GM18499 (cell line): ENCODE measurements around the gene EPB41.
"Not testable (repeated sequence)": the region's sequence is repeated elsewhere in the genome, so short reads cannot be mapped to it uniquely, and the experiment has no call there.

Source experiments
- ATAC-seq: cut with Tn5 transposase; IDR thresholded peaks from one replicate; pipeline ENCODE4 v1.9.1; 2021; ENCODE audit warnings: moderate number of reproducible peaks; ENCODE audit not compliant: insufficient read depth, unreplicated experiment

EPB41 gene

GRCh38 chr1:29033829-29034466, 119.6 kb downstream of the EPB41 start:
- no peak for ATAC-seq

GRCh38 chr1:29043274-29043965, 129.1 kb downstream of the EPB41 start:
- ATAC-seq: no peak

- ATAC-seq: no peak
Measured at GRCh38 chr1:29044010-29044409, 129.6 kb downstream of the EPB41 start.

GRCh38 chr1:29045663-29046062, 131.3 kb downstream of the EPB41 start:
- not testable (repeated sequence) for ATAC-seq

GRCh38 chr1:29047142-29047541, 132.8 kb downstream of the EPB41 start:
- ATAC-seq: no peak

GRCh38 chr1:29050166-29050565, 135.8 kb downstream of the EPB41 start:
- no peak for ATAC-seq

- no peak for ATAC-seq
Measured at GRCh38 chr1:29052100-29052499, 137.7 kb downstream of the EPB41 start.

GRCh38 chr1:29052941-29053340, 138.6 kb downstream of the EPB41 start:
- ATAC-seq: no peak

GRCh38 chr1:29055160-29055559, 140.8 kb downstream of the EPB41 start:
- no peak for ATAC-seq

GRCh38 chr1:29056256-29056655, 141.9 kb downstream of the EPB41 start:
- no peak for ATAC-seq

GRCh38 chr1:29057700-29058099, 143.3 kb downstream of the EPB41 start:
- no peak for ATAC-seq

GRCh38 chr1:29062157-29062942, 148.0 kb downstream of the EPB41 start:
- ATAC-seq: no peak

GRCh38 chr1:29064064-29064463, 149.7 kb downstream of the EPB41 start:
- no peak for ATAC-seq

- ATAC-seq: no peak
Measured at GRCh38 chr1:29077155-29077554, 162.8 kb downstream of the EPB41 start.

- ATAC-seq: not testable (repeated sequence)
Measured at GRCh38 chr1:29079916-29080629, 165.7 kb downstream of the EPB41 start.

- no peak for ATAC-seq
Measured at GRCh38 chr1:29081201-29081600, 166.8 kb downstream of the EPB41 start.

- no peak for ATAC-seq
Measured at GRCh38 chr1:29082519-29082918, 168.2 kb downstream of the EPB41 start.

- ATAC-seq: no peak
Measured at GRCh38 chr1:29083317-29084195, 169.2 kb downstream of the EPB41 start.

- no peak for ATAC-seq
Measured at GRCh38 chr1:29084196-29084521, 169.8 kb downstream of the EPB41 start.
